ENCODE data around the gene XPO4.
"Not testable (repeated sequence)": the region's sequence is repeated elsewhere in the genome, so short reads cannot be mapped to it uniquely, and the experiment has no call there.

The XPO4 gene

DNA sequence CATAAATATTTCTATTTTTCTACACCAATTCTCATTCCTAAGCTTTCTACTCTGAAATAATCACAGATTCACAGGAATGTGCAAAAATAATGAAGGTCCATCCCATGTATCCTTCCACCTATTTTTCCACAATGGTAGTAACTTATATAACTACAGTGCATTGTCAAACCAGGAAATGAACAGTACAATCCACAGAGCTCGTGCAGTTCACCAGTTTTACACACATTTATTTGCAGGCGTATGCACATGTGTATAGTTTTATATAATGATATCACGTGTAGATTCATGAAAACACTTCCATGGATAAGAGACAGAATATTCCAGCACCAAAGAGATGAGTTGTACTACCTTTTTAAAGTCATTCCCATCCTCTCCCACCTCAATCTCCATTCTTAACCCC lies 141.7 kb downstream of the XPO4 start:
- no peak overlapping the region for H3K4me3 ChIP-seq (ENCODE audit: low read length)
- H3K27me3 ChIP-seq (ENCODE audit: low read depth, low read length), result no peaks in the 10 kb centered on the region
- H3K36me3 ChIP-seq (replicated peaks; ENCODE audit: low read depth, low read length), result no peaks in the 10 kb centered on the region
- no peak overlapping the region for H3K27ac ChIP-seq (ENCODE audit: low read length)
- H3K4me2 ChIP-seq (ENCODE audit: low read length), result no peak overlapping the region
- H2AFZ ChIP-seq (ENCODE audit: low read depth, low read length), result no peak overlapping the region
- H3K9ac ChIP-seq (ENCODE audit: low read length), result no peak overlapping the region
- TF ChIP-seq EZH2phosphoT487 (IDR thresholded peaks at IDR 0.05; ENCODE audit: low read depth) (no peak), CTCF (IDR thresholded peaks at IDR 0.05; ENCODE audit: low read depth, low read length) (no peak)
- no peaks in the 10 kb centered on the region for H3K4me1 ChIP-seq (ENCODE audit: low read length)
- H3K79me2 ChIP-seq (ENCODE audit: low read length), result no peaks in the 10 kb centered on the region
- no peaks in the 10 kb centered on the region for H3K9me3 ChIP-seq (ENCODE audit: insufficient read depth, low read length)
- H4K20me1 ChIP-seq (ENCODE audit: insufficient read depth, low read length), result no peaks in the 10 kb centered on the region

GRCh38 chr13:20754009-20754408 lies 148.5 kb downstream of the XPO4 start:
- Histone ChIP-seq H2AFZ (ENCODE audit: low read depth, low read length) (no peak overlapping the region), H3K27ac (ENCODE audit: low read length) (no peak overlapping the region), H4K20me1 (ENCODE audit: insufficient read depth, low read length) (no peaks in the 10 kb centered on the region), H3K4me3 (ENCODE audit: low read length) (no peak overlapping the region), H3K36me3 (replicated peaks; ENCODE audit: low read depth, low read length) (peaks cover 11% of the 10 kb centered on the region), H3K27me3 (ENCODE audit: low read depth, low read length) (no peaks in the 10 kb centered on the region), H3K9me3 (ENCODE audit: insufficient read depth, low read length) (peaks cover 16% of the 10 kb centered on the region), H3K4me2 (ENCODE audit: low read length) (no peak overlapping the region), H3K4me1 (ENCODE audit: low read length) (no peaks in the 10 kb centered on the region), H3K79me2 (ENCODE audit: low read length) (no peaks in the 10 kb centered on the region), H3K9ac (ENCODE audit: low read length) (no peak overlapping the region)
- TF ChIP-seq EZH2phosphoT487 (IDR thresholded peaks at IDR 0.05; ENCODE audit: low read depth), result no peak
- no peak for TF ChIP-seq CTCF (IDR thresholded peaks at IDR 0.05; ENCODE audit: low read depth, low read length)

GRCh38 chr13:20749377-20749776 lies 153.2 kb downstream of the XPO4 start:
- H3K4me1 ChIP-seq (ENCODE audit: low read length), result no peaks in the 10 kb centered on the region
- H3K27ac ChIP-seq (ENCODE audit: low read length), result no peak overlapping the region
- H3K4me3 ChIP-seq (ENCODE audit: low read length), result no peak overlapping the region
- H3K79me2 ChIP-seq (ENCODE audit: low read length), result no peaks in the 10 kb centered on the region
- H3K36me3 ChIP-seq (replicated peaks; ENCODE audit: low read depth, low read length), result peaks cover 6% of the 10 kb centered on the region
- no peaks in the 10 kb centered on the region for H4K20me1 ChIP-seq (ENCODE audit: insufficient read depth, low read length)
- H3K4me2 ChIP-seq (ENCODE audit: low read length), result no peak overlapping the region
- no peak for TF ChIP-seq CTCF (IDR thresholded peaks at IDR 0.05; ENCODE audit: low read depth, low read length)
- no peak for TF ChIP-seq EZH2phosphoT487 (IDR thresholded peaks at IDR 0.05; ENCODE audit: low read depth)
- no peaks in the 10 kb centered on the region for H3K27me3 ChIP-seq (ENCODE audit: low read depth, low read length)
- H3K9me3 ChIP-seq (ENCODE audit: insufficient read depth, low read length), result peaks cover 16% of the 10 kb centered on the region; the same call in 1 of the 2 replicates
- H2AFZ ChIP-seq (ENCODE audit: low read depth, low read length), result no peak overlapping the region
- no peak overlapping the region for H3K9ac ChIP-seq (ENCODE audit: low read length)

GRCh38 chr13:20743830-20744404 lies 158.6 kb downstream of the XPO4 start:
- not testable (repeated sequence) for H3K4me1 ChIP-seq (ENCODE audit: low read length); H3K9ac ChIP-seq (ENCODE audit: low read length); H3K27me3 ChIP-seq (ENCODE audit: low read depth, low read length); H3K79me2 ChIP-seq (ENCODE audit: low read length); H3K4me3 ChIP-seq (ENCODE audit: low read length); H3K4me2 ChIP-seq (ENCODE audit: low read length); H2AFZ ChIP-seq (ENCODE audit: low read depth, low read length); H3K27ac ChIP-seq (ENCODE audit: low read length); H4K20me1 ChIP-seq (ENCODE audit: insufficient read depth, low read length); H3K9me3 ChIP-seq (ENCODE audit: insufficient read depth, low read length); H3K36me3 ChIP-seq (replicated peaks; ENCODE audit: low read depth, low read length)

Data from OCI-LY3 (cell line).